SJCRH30 (cell line): Measurements from ENCODE around the gene MICB. TPM values are rescaled to one million over a fixed set of nuclear protein-coding genes. Genes with fewer than 3 reads are reported as not detected.
A peak's percentile ranks its signal among the peaks of the same experiment; 100 is the strongest.
"Not testable (repeated sequence)": the region's sequence is repeated elsewhere in the genome, so short reads cannot be mapped to it uniquely, and the experiment has no call there.

Source experiments
- DNase-seq, 2 experiments: peaks; one replicate each; pipeline ENCODE4 v3.0.0-alpha.2; 2015 to 2020
- H3K27ac ChIP-seq: fragments of 250-450 bp; sonication (Bioruptor Pico); 2 replicates; pipeline ENCODE4 v1.5.1; 2020; ENCODE audit warnings: mild to moderate bottlenecking, moderate library complexity
- H3K27me3 ChIP-seq: fragments of 250-450 bp; sonication (Bioruptor Pico); 2 replicates; pipeline ENCODE4 v1.5.1; 2020; ENCODE audit warnings: mild to moderate bottlenecking, moderate library complexity
- H3K36me3 ChIP-seq: fragments of 250-450 bp; sonication (Bioruptor Pico); 2 replicates; pipeline ENCODE4 v1.5.1; 2020; ENCODE audit warnings: mild to moderate bottlenecking, moderate library complexity
- H3K4me1 ChIP-seq: fragments of 250-450 bp; sonication (Bioruptor Pico); 2 replicates; pipeline ENCODE4 v1.5.1; 2020; ENCODE audit warnings: mild to moderate bottlenecking, moderate library complexity
- H3K4me3 ChIP-seq: fragments of 250-450 bp; sonication (Bioruptor Pico); 2 replicates; pipeline ENCODE4 v1.5.1; 2020; ENCODE audit warnings: mild to moderate bottlenecking, moderate library complexity
- H3K9me3 ChIP-seq: fragments of 250-450 bp; sonication (Bioruptor Pico); replicated peaks from 2 replicates; pipeline ENCODE4 v1.5.1; 2020; ENCODE audit warnings: mild to moderate bottlenecking, moderate library complexity
- total RNA-seq: library from RNA; depleted of rRNA; stranded (reverse); fragments of >200 nt; shearing (Covaris generic); gene quantifications from 2 replicates; pipeline ENCODE4 v1.2.3, GENCODE V29; 2014

The MICB gene
- total RNA-seq, 1 experiment from 2014 or later, result not detected

- no peak for DNase-seq
- Histone ChIP-seq H3K27ac (no peak overlapping the region), H3K4me1 (no peaks in the 10 kb centered on the region), H3K27me3 (peaks cover 4% of the 10 kb centered on the region; the same call in 1 of the 2 replicates), H3K36me3 (no peaks in the 10 kb centered on the region), H3K4me3 (no peak overlapping the region), H3K9me3 (no peaks in the 10 kb centered on the region)
Measured at GRCh38 chr6:31485055-31485454, 12.9 kb upstream of the MICB start.

- DNase-seq, H3K36me3 ChIP-seq, H3K4me1 ChIP-seq, H3K27me3 ChIP-seq, H3K27ac ChIP-seq, H3K9me3 ChIP-seq, H3K4me3 ChIP-seq: not testable (repeated sequence)
Measured at GRCh38 chr6:31486065-31486837, 11.7 kb upstream of the MICB start.

- not testable (repeated sequence) for H3K4me1 ChIP-seq, H3K36me3 ChIP-seq, H3K27me3 ChIP-seq, H3K4me3 ChIP-seq, H3K9me3 ChIP-seq, H3K27ac ChIP-seq
- DNase-seq, result peak in 1 of 2 experiments; percentile 20
Measured at GRCh38 chr6:31487674-31488073, 10.3 kb upstream of the MICB start.

GRCh38 chr6:31489086-31489485 lies 8.9 kb upstream of the MICB start:
- no peak overlapping the region for H3K27ac ChIP-seq
- no peaks in the 10 kb centered on the region for H3K4me1 ChIP-seq
- no peak for DNase-seq
- H3K36me3 ChIP-seq, result no peaks in the 10 kb centered on the region
- H3K27me3 ChIP-seq, result no peaks in the 10 kb centered on the region
- no peaks in the 10 kb centered on the region for H3K9me3 ChIP-seq
- no peak overlapping the region for H3K4me3 ChIP-seq

- no peak for DNase-seq
- Histone ChIP-seq H3K27me3 (no peaks in the 10 kb centered on the region), H3K27ac (no peak overlapping the region)
Measured at GRCh38 chr6:31490115-31490873, 7.7 kb upstream of the MICB start.

GRCh38 chr6:31493550-31493874 lies 4.4 kb upstream of the MICB start:
- not testable (repeated sequence) for H3K4me1 ChIP-seq, H3K27ac ChIP-seq

More at GRCh38 chr6:31490115-31490873, 7.7 kb upstream of the MICB start:
- H3K36me3 ChIP-seq, result no peaks in the 10 kb centered on the region
- no peaks in the 10 kb centered on the region for H3K9me3 ChIP-seq
- H3K4me1 ChIP-seq, result no peaks in the 10 kb centered on the region
- H3K4me3 ChIP-seq, result no peak overlapping the region

GRCh38 chr6:31493875-31494694 lies 3.9 kb upstream of the MICB start:
- Histone ChIP-seq H3K4me1 (no peaks in the 10 kb centered on the region), H3K4me3 (peak overlapping the region; percentile 47), H3K27me3 (no peaks in the 10 kb centered on the region), H3K9me3 (no peaks in the 10 kb centered on the region), H3K27ac (no peak overlapping the region), H3K36me3 (no peaks in the 10 kb centered on the region)
- DNase-seq, result peak; percentile 67 to 84

More at GRCh38 chr6:31493550-31493874, 4.4 kb upstream of the MICB start:
- H3K27me3 ChIP-seq, H3K4me3 ChIP-seq, DNase-seq, H3K9me3 ChIP-seq, H3K36me3 ChIP-seq: not testable (repeated sequence)

- no peaks in the 10 kb centered on the region for H3K36me3 ChIP-seq
- DNase-seq, result no peak
- H3K27me3 ChIP-seq, result no peaks in the 10 kb centered on the region
- no peak overlapping the region for H3K4me3 ChIP-seq
- no peaks in the 10 kb centered on the region for H3K9me3 ChIP-seq
- no peak overlapping the region for H3K27ac ChIP-seq
- no peaks in the 10 kb centered on the region for H3K4me1 ChIP-seq
Measured at GRCh38 chr6:31495580-31495979, 2.4 kb upstream of the MICB start.

GRCh38 chr6:31496826-31497225 lies 1.1 kb upstream of the MICB start:
- H3K27me3 ChIP-seq, H3K9me3 ChIP-seq, H3K36me3 ChIP-seq, H3K27ac ChIP-seq, DNase-seq, H3K4me1 ChIP-seq, H3K4me3 ChIP-seq: not testable (repeated sequence)

GRCh38 chr6:31498748-31499147 lies 803 bp downstream of the MICB start:
- H3K27me3 ChIP-seq, result no peaks in the 10 kb centered on the region
- no peak overlapping the region for H3K4me3 ChIP-seq
- H3K9me3 ChIP-seq, result no peaks in the 10 kb centered on the region
- H3K27ac ChIP-seq, result no peak overlapping the region
- no peaks in the 10 kb centered on the region for H3K36me3 ChIP-seq
- no peaks in the 10 kb centered on the region for H3K4me1 ChIP-seq
- DNase-seq, result no peak

- H3K36me3 ChIP-seq, H3K4me1 ChIP-seq, H3K27ac ChIP-seq, H3K4me3 ChIP-seq, H3K27me3 ChIP-seq, H3K9me3 ChIP-seq: not testable (repeated sequence)
- peak in 1 of 2 experiments; percentile 22 for DNase-seq
Measured at GRCh38 chr6:31499648-31500047, 1.7 kb downstream of the MICB start.

GRCh38 chr6:31502586-31502985 lies 4.6 kb downstream of the MICB start:
- Histone ChIP-seq H3K27me3 (no peaks in the 10 kb centered on the region), H3K9me3 (no peaks in the 10 kb centered on the region), H3K36me3 (no peaks in the 10 kb centered on the region), H3K27ac (no peak overlapping the region), H3K4me3 (no peak overlapping the region), H3K4me1 (no peaks in the 10 kb centered on the region)
- DNase-seq, result no peak

GRCh38 chr6:31509036-31509435 lies 11.1 kb downstream of the MICB start:
- not testable (repeated sequence) for H3K4me3 ChIP-seq, H3K36me3 ChIP-seq, DNase-seq, H3K4me1 ChIP-seq, H3K27me3 ChIP-seq, H3K27ac ChIP-seq, H3K9me3 ChIP-seq

- H3K36me3 ChIP-seq, result no peaks in the 10 kb centered on the region
- no peak overlapping the region for H3K27ac ChIP-seq
- no peak for DNase-seq
- no peaks in the 10 kb centered on the region for H3K4me1 ChIP-seq
- H3K27me3 ChIP-seq, result no peaks in the 10 kb centered on the region
- no peaks in the 10 kb centered on the region for H3K9me3 ChIP-seq
- H3K4me3 ChIP-seq, result no peak overlapping the region
Measured at GRCh38 chr6:31510007-31510406, 12.1 kb downstream of the MICB start.
